Measurements from ENCODE around the gene NME4.

NME4 gene

GRCh38 chr16:430904-431303 is 33.9 kb downstream of the NME4 start:
- TF ChIP-seq CTCF (IDR thresholded peaks at IDR 0.05; ENCODE audit: low read depth, low read length) = no peak
- H3K4me3 ChIP-seq (ENCODE audit: low read depth, low read length) = no peak overlapping the region

DNA sequence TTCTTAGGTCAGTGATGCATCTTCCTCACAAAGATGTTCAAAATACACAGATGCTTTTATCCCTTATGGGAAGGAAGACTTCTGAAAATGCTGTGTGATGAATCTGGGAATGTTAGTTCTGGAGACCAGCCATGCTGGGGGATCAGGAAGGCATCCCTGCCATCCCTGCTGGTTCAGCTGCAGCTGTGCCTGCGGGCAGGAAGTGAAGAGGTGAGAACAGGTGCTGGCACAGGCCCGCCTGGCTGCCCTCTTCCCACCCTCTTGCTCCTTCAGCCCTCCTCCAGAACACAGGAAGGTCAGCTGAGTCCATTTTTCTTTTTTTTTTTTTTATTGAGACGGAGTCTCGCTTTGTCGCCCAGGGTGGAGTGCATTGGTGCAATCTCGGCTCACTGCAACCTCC is 43.6 kb downstream of the NME4 start:
- no peak overlapping the region for H3K4me3 ChIP-seq (ENCODE audit: low read depth, low read length)
- no peak for TF ChIP-seq CTCF (IDR thresholded peaks at IDR 0.05; ENCODE audit: low read depth, low read length)

DNA sequence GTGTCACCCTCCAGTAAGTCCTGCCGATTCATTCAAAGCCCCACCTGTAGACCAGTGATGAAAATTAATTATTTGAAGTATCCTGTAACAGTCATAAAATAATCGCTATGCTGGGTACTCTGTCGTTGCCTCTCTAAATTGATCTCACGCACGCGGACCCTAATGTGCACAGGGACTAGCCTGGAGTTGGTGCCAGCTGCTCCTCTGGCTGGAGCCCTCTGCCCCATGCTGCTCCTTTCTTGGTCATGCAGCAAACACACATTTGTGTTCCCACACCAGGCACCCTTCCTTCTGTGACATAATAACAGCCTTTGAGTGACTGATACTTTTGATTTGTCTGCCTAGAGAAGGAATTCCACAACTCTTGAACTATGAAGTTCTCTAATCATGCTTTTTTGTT is 44.4 kb downstream of the NME4 start:
- TF ChIP-seq CTCF (IDR thresholded peaks at IDR 0.05; ENCODE audit: low read depth, low read length) = no peak
- H3K4me3 ChIP-seq (ENCODE audit: low read depth, low read length) = no peak overlapping the region

- no peak for TF ChIP-seq CTCF (IDR thresholded peaks at IDR 0.05; ENCODE audit: low read depth, low read length)
- no peak overlapping the region for H3K4me3 ChIP-seq (ENCODE audit: low read depth, low read length)
These were observed 46.0 kb downstream of the NME4 start for GRCh38 chr16:442976-443375.

GRCh38 chr16:444027-444426 is 47.0 kb downstream of the NME4 start:
- no peak overlapping the region for H3K4me3 ChIP-seq (ENCODE audit: low read depth, low read length)
- no peak for TF ChIP-seq CTCF (IDR thresholded peaks at IDR 0.05; ENCODE audit: low read depth, low read length)

GRCh38 chr16:445566-445965 is 48.6 kb downstream of the NME4 start:
- TF ChIP-seq CTCF (IDR thresholded peaks at IDR 0.05; ENCODE audit: low read depth, low read length) = no peak

More at GRCh38 chr16:445566-445965, 48.6 kb downstream of the NME4 start:
- H3K4me3 ChIP-seq (ENCODE audit: low read depth, low read length) = no peak overlapping the region

Data from WI38 (cell line).